ENCODE data around the gene EDARADD.

EDARADD gene

DNA sequence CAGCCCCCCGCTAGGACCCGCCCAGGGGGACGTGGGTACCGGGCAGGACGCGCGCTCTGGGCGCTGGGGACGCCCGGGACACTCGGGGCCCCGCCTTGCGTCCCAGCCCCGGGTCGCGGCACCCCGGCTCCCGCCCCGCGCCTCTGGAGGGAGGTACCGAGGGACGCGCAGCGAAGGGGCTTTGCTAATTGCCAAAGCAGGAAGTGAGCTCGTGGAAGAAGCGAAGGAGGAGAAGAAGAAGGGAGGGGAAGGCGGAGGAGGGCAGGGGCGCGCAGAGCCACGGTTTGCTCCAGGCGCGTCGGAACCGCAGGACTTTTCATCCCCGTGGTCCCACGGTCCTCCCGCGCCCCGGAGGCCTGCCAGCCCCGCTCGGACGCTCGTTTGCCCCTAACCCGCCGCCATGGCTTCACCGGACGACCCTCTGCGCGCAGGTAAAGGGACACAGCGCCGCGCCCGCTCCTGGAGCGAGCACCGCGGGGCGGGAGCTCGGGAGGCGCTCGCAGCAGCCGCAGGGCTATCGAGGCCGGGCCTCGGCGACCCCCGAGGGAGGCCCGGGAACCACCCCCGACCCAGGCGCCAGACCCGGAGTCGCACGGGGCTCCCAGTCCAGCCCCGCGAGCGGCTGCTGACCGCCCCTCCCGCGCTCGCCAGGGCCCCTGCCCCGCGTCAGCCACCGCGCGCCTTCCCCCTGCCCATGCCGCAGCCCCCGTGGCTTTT is 1.3 kb downstream of the EDARADD start:
- DNase-seq = peak; percentile 68

DNA sequence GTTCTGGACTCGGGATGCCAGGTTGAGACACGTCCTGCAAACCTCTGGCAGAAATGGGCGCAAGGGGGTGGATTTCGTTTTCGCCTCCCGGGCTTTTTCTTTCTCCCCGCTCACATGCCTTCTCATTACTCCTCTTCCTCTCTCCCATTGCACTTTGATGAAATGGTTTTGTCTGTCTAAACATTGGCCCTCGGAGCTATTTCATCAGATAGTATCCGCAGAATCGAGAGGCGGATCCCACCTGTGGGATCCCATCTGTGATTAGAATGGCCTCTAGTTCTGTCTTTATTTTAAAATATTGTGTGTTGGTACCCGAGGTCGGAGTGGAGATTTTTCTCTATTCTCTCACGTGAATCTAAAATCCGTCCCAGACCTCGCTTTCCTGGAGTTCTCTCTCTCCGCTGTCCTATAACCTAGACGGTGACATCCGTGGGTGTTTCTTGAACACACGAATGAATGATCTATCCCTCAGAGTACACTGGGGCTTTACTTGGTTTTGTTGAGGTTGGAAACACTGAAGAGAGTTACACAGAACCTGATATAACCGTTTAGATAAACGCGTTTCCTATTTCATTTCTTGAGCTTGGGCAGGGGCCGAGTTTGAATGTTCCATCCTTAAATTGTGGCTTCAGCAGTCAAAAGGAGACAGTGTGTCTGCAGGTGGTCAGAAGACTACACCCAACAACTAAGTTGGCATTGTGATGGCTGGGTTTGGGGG is 2.0 kb downstream of the EDARADD start:
- DNase-seq = peak; percentile 15

DNA sequence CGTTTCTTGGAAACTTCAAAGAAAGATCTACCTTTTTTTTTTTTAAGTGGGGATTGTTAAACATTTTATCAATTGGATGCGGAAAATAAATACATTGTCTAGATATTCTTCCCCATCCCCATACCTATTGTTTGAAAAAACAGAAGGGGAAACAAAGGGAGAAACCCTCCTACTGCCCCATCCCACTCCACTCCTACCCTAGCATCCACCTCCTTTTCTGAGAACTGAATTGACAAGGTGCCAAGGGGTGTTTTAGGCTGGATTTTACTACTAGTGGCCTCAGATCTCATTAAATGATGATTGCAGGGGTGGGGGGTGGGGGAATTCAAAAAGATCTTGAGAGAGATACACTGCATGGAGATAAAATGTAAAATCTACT is 2.6 kb downstream of the EDARADD start:
- no peak for DNase-seq

DNA sequence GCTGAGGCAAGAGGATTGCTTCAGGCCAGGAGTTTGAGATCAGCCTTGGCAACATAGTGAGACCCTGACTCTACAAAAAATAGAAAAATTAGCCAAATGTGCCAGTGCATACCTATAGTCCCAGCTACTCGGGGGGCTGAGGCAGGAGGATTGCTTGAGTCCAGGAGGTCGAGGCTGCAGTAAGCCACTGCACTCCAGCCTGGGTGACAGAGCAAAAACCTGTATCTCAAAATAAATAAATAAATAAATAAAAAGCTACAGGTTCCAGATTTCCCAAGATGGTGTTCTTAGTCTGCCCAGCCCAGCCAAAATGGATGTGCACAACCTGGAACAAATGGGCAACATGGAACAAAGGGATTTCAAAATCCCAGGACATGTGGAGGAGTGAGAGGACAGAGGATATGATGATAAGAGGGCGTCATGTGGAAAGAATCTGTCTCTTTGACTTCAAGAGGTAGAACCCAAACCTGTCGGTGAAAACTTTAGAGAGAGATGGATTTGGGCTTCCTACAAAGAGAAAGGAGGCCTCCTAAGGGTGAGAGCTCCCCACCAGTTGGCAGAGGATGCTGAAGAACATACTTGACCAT is 3.2 kb downstream of the EDARADD start:
- no peak for DNase-seq

DNA sequence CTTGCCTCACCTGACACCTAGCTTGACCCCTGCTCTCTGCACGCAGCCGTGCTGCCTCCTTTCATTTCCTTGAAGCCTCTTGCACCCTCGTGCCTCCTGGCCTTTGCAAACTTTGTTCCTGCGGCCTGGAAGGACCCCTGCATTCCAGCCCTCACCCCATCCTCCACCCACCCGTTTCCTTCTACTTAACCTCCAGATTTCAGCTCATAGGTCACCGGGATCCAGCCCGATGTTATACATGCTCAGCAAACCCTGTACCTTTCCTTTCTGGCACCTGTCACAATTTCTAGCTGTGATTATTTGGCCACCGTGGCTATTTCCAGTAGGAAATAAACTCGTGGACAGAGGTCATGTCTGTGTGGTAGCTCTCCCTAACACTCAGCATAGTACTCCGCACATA is 4.5 kb downstream of the EDARADD start:
- DNase-seq = no peak

DNA sequence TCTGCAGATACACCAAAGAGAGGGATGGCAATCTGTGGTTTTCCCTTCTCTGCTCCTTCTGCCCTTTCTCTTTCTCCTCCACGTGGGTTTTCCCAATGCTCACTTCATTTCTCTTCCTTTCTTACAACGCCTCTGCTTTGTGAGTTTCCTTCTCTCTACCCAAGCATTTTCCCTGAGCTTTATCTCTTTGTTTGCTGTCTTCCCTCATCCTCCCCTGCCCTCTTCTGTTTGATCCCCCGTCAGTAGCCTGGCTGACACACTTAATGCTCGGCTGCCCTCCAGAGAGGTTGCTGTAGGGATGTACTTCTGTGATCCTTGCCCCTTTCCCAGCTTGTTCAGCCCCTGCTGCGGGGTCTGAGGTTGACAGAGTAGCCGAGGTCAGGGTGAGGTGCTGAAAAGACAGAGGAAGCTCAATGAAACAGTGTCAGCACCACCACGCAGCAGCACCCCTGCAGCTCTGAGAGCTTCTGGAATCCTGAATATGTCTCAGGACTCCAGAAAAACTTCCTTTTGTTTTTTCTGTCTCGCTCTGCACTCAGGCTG is 6.0 kb downstream of the EDARADD start:
- no peak for DNase-seq

DNA sequence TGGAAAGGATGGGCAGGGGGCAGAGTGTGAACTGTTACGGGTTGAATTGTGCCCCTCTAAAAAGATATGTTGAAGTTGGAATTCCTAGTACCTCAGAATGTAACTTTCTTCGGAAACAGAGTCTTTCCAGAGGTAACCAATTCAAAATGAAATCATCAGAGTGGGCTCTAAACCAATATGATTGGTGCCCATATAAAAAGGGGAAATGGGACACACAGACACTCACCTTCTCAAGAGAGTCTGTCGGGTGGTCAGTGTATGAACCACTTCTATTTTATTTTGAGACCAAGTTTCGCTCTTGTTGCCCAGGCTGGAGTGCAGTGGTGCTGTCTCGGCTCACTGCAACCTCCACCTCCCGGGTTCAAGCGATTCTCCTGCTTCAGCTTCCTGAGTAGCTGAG is 7.6 kb downstream of the EDARADD start:
- no peak for DNase-seq

DNA sequence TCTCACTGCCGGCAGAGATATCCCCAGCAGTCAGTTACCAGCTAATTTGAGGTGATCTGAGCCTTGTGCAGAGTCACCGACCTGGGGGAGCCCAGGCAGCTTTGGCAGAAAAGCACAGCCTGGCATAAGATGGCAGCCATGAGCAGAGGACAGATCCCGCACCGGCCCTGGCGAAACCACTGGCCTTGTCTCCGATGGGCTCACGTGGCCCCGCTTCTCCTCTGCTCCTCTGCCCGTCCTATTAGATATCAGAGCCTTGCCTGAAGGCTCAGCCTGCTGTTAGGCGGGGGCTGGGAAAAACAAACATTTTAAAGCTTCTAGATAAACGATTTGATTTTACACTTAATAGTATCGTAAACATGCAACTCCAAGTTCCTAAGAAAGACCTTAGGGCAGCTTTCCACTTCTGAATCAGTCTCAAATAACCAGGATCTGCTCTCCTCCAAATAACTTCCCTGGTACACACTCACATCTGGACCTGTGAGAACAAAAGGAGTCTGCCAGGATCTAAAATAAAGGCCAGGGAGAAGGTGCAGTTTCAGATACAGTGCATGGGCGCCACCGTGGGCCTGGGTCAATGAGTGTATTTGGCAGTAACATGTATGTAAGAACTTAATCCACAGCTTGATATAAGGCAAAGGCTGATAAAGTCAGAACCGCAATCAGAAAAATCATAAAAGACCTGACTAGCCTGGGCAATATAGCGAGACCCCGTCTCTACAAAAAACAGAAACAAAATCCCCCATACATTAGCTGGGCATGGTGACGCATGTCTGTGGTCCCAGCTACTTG is 10.0 kb downstream of the EDARADD start:
- DNase-seq = no peak

DNA sequence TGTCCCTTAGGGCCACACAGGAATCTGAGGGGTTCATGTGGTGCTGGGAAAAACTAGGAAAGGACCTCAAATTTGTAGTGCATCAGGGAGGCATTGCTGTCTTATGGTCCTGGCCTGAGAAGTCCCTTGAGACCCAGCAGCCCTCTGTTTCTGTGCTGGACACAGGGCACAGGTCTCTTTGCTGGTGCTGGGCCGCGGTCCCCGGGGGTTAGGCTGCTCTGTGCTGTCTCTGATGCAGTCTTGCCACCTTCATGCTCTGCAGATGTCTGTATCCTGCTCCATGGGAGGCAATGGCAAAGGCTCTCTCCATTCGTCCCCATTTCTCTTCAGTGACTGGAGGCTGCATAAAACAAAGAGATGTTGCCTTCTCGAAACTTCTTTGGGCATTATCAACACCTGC is 13.0 kb downstream of the EDARADD start:
- DNase-seq = no peak

DNA sequence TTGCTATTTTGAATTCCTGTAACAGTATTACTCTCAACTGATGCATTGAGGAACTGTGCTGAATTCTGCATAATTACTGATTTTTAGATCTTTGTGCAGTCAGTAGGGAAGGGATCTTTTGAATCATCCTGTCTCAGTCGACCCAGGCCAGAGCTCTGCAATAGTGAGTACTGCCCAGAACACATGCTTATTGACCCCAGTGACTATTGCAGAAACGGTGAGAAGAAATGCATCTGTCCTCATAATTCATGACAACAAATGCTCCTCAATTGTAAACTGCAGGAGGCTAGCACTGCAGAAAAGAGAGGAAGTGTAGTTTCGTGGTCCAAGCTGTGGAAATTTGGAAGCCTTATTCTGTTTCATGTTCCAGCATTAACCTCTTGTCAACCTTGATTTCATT is 19.6 kb downstream of the EDARADD start:
- DNase-seq = no peak

DNA sequence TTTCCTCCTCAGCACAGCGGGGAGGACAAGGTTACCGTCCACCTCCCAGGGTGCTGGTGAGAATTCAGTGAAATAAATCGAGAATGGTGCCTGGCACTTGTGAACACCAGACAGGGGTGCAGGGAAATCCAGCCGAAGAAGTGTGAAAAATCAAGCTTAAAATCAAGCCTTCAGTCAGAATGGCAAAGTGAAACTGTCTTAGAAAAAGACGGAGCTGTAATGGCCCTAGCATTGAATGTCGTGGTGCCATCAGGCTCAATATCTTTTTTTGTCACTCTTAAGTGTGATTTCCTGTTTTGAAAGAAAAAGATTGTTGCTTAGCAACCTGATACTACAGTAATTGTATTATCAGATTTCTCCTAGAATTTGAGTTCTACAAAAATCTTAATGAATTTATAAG is 22.1 kb downstream of the EDARADD start:
- DNase-seq = peak; percentile 88

DNA sequence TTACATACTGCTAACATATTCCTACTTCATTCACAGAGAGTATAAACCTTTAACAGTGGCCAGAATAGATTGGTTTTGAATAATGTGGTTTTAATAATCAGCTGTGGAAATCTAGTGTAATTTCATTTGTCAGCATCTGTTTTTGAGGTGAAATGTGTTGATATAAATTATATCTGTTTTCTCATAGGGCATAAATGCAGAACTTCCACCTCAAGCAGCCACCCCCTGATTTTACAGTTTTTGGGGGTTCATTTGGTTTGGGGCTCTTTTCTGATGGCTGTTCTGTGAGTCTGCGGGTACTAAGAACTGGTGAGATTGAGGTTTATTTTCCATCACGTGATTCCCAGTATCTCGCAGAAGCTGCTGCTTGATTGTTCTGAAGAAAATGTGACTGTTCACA is 23.2 kb downstream of the EDARADD start:
- DNase-seq = peak; percentile 52

DNA sequence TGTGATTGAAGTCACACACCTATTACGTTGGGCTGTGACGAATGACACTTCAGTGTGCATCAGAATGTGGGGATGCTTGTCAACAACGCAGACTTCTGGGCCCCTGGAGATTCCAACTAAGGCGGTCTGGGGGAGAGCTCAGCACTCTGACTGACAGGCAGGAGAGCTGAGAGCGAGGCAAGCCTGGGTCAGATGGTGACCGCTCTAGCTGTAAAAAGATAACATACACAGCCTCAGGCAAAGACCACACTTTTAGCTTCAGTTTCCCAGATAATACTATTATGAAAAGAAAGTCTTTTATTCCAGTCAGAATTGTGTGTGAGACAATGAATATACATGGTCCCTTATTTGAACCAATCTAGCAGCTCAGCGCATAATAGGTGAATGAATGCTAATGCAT is 25.4 kb downstream of the EDARADD start:
- DNase-seq = no peak

DNA sequence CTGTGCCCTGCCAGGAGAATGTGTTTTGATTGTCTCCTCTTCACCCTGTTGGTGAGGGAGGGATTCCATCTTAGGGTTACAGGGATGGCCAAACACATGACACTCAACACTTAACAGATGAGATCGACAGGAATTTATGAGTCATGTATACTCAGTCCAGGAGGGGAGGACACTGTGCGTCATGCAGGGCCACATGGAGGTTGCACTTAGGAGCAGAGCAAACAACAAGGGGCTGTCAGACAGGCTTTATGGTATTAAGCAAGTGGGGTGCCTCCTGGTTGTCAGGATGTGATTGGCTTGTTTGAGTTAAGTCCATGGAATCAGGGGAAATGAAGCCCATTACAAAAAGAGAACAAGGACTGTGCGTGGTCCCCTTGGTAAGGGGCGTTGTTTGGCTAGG is 26.9 kb downstream of the EDARADD start:
- no peak for DNase-seq

DNA sequence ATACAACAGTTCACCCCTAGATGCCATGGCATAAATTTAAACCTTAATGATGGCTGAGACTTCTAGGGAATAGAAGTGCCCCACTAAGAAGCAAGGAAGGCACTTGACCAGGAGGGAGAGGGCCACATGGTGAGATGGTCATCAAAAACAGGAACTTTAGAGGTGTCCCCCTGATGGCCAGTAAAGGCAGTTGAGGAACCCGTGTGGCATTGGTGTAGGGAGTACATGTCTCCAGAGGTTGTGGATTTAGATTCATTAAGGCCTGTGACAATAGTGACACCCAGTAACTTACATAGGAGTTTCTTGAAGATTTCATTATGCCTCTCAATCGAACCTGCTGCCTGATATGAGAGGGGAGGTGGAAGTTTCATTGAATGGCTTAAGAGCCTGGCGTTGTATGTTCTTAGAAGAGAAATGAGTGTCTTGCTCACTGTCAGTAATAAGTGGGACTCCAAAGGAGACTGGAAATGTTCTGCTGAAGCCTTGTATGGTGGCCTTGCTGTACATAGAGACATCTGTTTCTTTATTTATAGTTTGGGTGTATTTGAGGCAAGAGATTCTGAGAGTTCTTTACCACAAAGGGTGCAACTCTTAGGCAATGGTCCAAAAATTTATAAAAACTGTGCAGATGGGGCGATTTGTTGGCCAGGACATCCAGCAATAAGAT is 27.9 kb downstream of the EDARADD start:
- no peak for DNase-seq

DNA sequence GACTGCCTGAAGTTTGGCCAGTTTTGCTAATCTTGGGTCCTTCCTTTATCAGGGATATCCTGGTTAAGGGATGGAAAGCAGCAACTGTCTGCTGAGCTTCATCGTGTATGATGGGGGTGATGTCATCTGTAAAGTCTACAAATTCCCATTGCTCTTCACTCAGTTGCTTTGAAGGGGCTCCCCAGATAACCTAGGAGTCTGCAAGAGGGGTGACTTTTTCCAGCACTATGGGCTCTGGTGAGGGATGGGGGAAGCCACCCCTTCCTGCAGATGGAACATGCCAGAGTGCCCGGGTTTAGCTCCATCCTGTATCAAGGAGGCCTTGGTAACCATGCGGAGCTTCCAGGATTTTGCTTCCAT is 28.4 kb downstream of the EDARADD start:
- DNase-seq = no peak

DNA sequence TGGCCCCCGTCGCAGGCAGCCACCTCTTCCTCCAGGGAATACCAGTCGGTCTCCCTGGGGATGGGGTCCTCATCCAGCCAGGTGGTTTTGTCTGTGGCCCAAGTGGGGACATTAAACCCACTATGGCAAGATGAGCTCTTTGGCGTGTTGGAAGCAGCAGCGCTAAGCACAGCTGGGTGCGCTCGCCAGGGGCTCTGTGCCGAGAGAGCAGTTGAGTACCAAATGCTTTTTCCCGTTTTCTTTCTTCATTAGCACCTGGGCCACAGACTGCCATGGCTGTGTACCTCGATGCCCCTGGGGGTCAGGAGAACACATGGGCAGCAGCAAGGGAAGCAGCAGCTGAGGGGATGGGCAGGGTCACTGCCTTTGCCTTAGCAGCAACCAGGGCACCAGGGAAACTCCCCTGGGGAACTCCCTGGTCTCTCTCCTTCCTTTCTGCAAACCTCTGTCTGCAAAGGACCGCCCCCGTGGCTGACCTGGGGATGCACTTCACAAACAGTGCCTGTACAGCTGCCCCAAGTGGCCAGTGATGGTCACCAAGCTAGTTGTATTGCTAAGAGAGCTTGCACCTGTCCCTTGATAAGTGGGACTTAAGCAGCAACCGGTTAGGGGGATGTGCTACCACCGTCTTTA is 31.1 kb downstream of the EDARADD start:
- DNase-seq = peak; percentile 47

DNA sequence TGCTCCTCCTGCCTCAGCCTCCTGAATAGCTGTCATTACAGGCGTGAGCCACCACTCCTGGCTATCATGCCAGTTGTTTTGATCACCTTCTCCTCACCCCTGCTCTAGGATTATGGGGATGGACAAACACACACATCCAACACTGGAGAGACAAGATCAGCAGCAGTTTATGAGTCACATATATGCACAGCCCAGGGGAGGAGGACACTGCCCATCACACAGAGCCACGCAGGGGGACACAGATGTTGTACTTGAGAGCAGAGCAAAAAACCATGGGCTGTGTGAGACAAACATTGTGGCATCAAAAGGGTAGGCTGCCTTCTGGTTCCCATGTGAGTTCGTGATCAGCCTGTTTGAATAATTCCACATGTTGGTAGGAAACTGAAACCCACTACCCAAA is 32.1 kb downstream of the EDARADD start:
- no peak for DNase-seq

DNA sequence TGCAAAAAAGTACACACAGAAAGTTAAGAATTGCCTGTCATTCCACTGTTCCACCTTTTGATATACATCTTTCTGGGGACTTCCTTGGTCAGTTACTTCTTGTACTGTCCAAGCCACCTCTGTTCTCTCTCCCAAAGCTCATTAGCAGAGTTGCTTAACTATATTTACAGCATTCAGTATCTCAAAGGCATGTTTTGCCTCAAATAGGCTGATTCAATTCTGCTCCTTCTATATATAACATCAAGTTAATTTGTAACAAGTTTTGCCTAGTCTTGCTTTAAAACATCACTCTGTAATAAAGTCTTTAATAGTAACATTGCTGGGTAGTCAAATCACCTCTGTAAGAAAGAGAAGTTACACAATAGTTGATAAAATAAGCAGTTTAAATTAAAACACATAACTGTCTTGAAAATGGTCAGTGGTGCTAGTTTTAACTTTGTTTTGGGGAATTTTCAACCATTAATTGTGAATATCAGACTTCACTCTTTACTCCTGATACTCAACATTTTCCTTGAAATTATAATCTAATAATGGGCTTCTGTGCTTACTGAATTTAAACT is 35.7 kb downstream of the EDARADD start:
- DNase-seq = no peak

DNA sequence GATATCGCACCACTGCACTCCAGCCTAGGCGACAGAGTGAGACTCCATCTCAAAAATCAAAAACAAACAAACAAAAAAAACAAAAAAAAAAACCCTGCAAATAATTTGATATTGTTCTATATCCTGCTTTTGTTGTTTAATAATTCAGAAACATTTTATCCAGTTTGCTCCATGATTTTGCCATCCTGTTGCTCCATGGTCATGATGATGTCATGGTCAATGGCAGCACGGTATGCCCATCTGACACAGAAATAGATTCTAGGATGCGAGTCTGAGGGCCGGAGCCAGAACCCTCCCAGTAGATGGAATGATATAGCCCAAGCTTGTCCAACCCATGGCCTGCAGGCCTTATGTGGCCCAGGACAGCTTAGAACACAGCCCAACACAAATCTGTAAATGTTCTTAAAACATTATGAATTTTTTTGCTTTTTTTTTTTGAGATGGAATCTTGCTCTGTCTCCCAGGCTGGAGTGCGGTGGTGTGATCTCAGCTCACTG is 39.8 kb downstream of the EDARADD start:
- DNase-seq = no peak

DNA sequence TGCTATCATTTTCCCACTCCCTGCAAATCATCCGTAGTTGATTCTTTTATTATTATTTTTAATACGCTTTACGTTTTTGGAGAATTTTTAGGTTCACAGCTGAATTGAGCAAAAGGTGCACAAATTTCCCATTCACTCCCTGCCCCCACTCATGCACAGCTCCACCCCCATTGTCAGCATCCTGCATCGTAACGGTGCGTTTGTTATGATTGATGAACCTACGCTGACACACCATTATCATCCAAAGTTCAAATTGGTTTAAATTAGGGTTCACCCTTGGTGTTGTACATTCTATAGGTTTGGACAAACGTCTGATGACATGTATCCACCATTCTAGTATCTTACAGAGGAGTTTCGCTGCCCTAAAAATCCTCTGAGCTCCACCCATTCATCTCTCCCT is 44.5 kb downstream of the EDARADD start:
- no peak for DNase-seq

DNA sequence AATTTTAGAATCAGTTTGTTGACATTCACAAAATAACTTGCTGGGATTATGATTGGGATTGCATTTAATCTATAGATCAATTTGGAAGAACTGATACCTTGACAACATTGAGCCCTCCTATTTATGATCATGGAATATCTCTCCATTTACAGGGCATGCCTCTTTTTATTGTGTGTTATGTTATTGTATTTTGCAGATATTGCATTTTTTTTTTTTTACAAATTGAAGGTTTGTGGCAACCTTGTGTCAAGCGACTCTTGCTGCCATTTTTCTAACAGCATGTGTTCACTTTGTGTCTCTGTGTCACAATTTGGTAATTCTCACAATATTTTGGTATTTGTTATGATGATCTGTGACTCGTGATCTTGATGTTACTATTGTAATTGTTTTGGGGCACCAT is 46.3 kb downstream of the EDARADD start:
- DNase-seq = no peak
